Colonic mucosa (tissue), 4 donors: ENCODE results near the gene ZFP91. TPM values are rescaled to one million over a fixed set of nuclear protein-coding genes. Genes with fewer than 3 reads are reported as not detected.

Experiments
- DNase-seq: peaks from one replicate; pipeline ENCODE4 v3.0.0-alpha.2; 2020
- H3K27ac ChIP-seq: fragments of 200-600 bp; one replicate; pipeline ENCODE4 v1.8.0; 2021
- H3K27me3 ChIP-seq: fragments of 200-600 bp; one replicate; pipeline ENCODE4 v1.8.0; 2021
- H3K36me3 ChIP-seq: fragments of 200-600 bp; one replicate; pipeline ENCODE4 v1.8.0; 2021
- H3K4me1 ChIP-seq: fragments of 200-600 bp; one replicate; pipeline ENCODE4 v1.8.0; 2021; ENCODE audit warnings: mild to moderate bottlenecking
- H3K4me3 ChIP-seq: fragments of 200-600 bp; one replicate; pipeline ENCODE4 v1.8.0; 2021
- H3K9ac ChIP-seq, 2 donors: one replicate each; pipeline ENCODE4 v1.7.0; 2013; ENCODE audit warnings: control low read depth in 2 of 2, low read depth in 2 of 2, low read length in 2 of 2
- H3K9me3 ChIP-seq: fragments of 200-600 bp; one replicate; pipeline ENCODE4 v1.8.0; 2021
- CTCF ChIP-seq: fragments of 200-600 bp; IDR thresholded peaks from one replicate; pipeline ENCODE4 v1.8.0; 2022; ENCODE audit warnings: antibody characterized with exemption, mild to moderate bottlenecking
- intact Hi-C: fragments of 100-400 bp; cut with DNase I; formaldehyde crosslinking; loops from one replicate; pipeline ENCODE4 v1.14.1; 2022
- total RNA-seq, 2 donors: library from RNA; stranded (reverse); fragmentation: NEBNext Ultra II Directional in 1 of 2; extraction: Animal tissue kit (Norgen Biotek cat#: 25700) in 1 of 2; gene quantifications; one replicate each; pipeline ENCODE4 v1.2.1, GENCODE V29; 2021
- donor health status: healthy.
- donor health status: DM: no; HTN: no; CAD: no.
- donor health status: DM: no; HTN: no; CAD: no.

Gene ZFP91
- total RNA-seq, 2 donors from 2014 or later = 60.9 to 92.0 TPM

- no peaks in the 10 kb centered on the region for H3K36me3 ChIP-seq
- peaks cover 21% of the 10 kb centered on the region for H3K4me1 ChIP-seq
- H3K9me3 ChIP-seq = no peaks in the 10 kb centered on the region
- peak overlapping the region; percentile 100 for H3K27ac ChIP-seq
- peak overlapping the region; percentile 89 for H3K4me3 ChIP-seq
- no peak for TF ChIP-seq CTCF
- H3K27me3 ChIP-seq = no peaks in the 10 kb centered on the region
- intact Hi-C loops = loop anchor here (10.0 kb wide), 2 partner anchors 47 to 97 kb away; partner anchors contain the start of gene CNTF
- peak; percentile 96 for DNase-seq
- H3K9ac ChIP-seq = peak overlapping the region; percentile 85 to 99
Observed at GRCh38 chr11:58578136-58578634, 678 bp upstream of the ZFP91 start.

GRCh38 chr11:58579192-58580129, 598 bp downstream of the ZFP91 start:
- Histone ChIP-seq H3K27ac (peak overlapping the region; percentile 100), H3K4me1 (peaks cover 25% of the 10 kb centered on the region), H3K27me3 (no peaks in the 10 kb centered on the region), H3K4me3 (peak overlapping the region; percentile 89), H3K9ac (peak overlapping the region; percentile 93 to 97), H3K36me3 (no peaks in the 10 kb centered on the region), H3K9me3 (no peaks in the 10 kb centered on the region)
- intact Hi-C loops = loop anchor here (10.0 kb wide), 2 partner anchors 45 to 95 kb away; partner anchors contain the start of gene CNTF
- DNase-seq = peak; percentile 96
- peak; percentile 67 for TF ChIP-seq CTCF

GRCh38 chr11:58580311-58580710, 1.4 kb downstream of the ZFP91 start:
- Histone ChIP-seq H3K9me3 (no peaks in the 10 kb centered on the region), H3K27ac (peak overlapping the region; percentile 100), H3K4me1 (peaks cover 25% of the 10 kb centered on the region), H3K27me3 (no peaks in the 10 kb centered on the region), H3K36me3 (no peaks in the 10 kb centered on the region), H3K9ac (peak overlapping the region in 1 of 2 donors; percentile 93), H3K4me3 (peak overlapping the region; percentile 89)
- DNase-seq = no peak
- TF ChIP-seq CTCF = no peak
- intact Hi-C loops = no loop called here

- Histone ChIP-seq H3K27me3 (no peaks in the 10 kb centered on the region), H3K9me3 (no peaks in the 10 kb centered on the region), H3K9ac (no peak overlapping the region), H3K4me1 (peaks cover 19% of the 10 kb centered on the region), H3K36me3 (no peaks in the 10 kb centered on the region), H3K27ac (no peak overlapping the region), H3K4me3 (no peak overlapping the region)
- no peak for DNase-seq
- intact Hi-C loops = no loop called here
- no peak for TF ChIP-seq CTCF
Observed at GRCh38 chr11:58582437-58582836, 3.6 kb downstream of the ZFP91 start.

- H3K9me3 ChIP-seq = no peaks in the 10 kb centered on the region
- peaks cover 12% of the 10 kb centered on the region for H3K4me1 ChIP-seq
- H3K36me3 ChIP-seq = no peaks in the 10 kb centered on the region
- no peak for TF ChIP-seq CTCF
- no peak overlapping the region for H3K9ac ChIP-seq
- H3K4me3 ChIP-seq = no peak overlapping the region
- intact Hi-C loops = no loop called here
- no peak overlapping the region for H3K27ac ChIP-seq
- no peaks in the 10 kb centered on the region for H3K27me3 ChIP-seq
- no peak for DNase-seq
Observed at GRCh38 chr11:58586998-58587397, 8.1 kb downstream of the ZFP91 start.
